ENCODE measurements around the gene SEC16B.

GRCh38 chr1:177959811-177960515 lies 9.9 kb downstream of the SEC16B start:
- TF ChIP-seq CTCF (IDR thresholded peaks at IDR 0.05) (no peak), POLR2A (IDR thresholded peaks at IDR 0.05) (no peak)
